Measurements from ENCODE around the gene BAZ1B.
"Not testable (repeated sequence)": the region's sequence is repeated elsewhere in the genome, so short reads cannot be mapped to it uniquely, and the experiment has no call there.

Gene BAZ1B

GRCh38 chr7:73526896-73527821 lies 5.1 kb upstream of the BAZ1B start:
- Mint-ChIP-seq H3K9me3 (no peaks in the 10 kb centered on the region), H3K4me1 (peaks cover 54% of the 10 kb centered on the region), H3K27ac (peak overlapping the region; percentile 93), H3K4me3 (peak overlapping the region; percentile 19), H3K36me3 (peaks cover 5% of the 10 kb centered on the region), H3K27me3 (no peaks in the 10 kb centered on the region)
- peak; percentile 43 for DNase-seq
- CTCF ChIA-PET = interaction anchor here (1.0 to 1.4 kb wide), 2 partner anchors 8 to 39 kb away, joined by 3 read pairs; no protein-coding TSS in a partner anchor

DNA sequence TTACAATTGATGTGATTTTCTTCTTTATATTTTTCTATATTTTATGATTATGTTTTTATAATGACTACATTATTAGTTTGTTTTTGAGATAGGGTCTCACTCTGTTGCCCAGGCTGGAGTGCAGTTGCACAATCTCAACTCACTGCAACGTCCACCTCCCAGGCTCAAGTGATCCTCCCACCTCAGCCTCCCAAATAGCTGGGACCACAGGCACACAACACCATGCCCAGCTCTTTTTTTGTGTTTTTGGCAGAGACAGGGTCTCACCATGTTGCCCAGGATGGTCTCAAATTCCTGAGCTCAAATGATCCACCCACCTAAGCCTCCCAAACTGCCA lies 4.0 kb upstream of the BAZ1B start:
- H3K36me3 Mint-ChIP-seq, H3K27ac Mint-ChIP-seq, DNase-seq, CTCF ChIA-PET, H3K9me3 Mint-ChIP-seq, H3K27me3 Mint-ChIP-seq: not testable (repeated sequence)
- Mint-ChIP-seq H3K4me1 (peaks cover 54% of the 10 kb centered on the region), H3K4me3 (peak overlapping the region; percentile 66)

DNA sequence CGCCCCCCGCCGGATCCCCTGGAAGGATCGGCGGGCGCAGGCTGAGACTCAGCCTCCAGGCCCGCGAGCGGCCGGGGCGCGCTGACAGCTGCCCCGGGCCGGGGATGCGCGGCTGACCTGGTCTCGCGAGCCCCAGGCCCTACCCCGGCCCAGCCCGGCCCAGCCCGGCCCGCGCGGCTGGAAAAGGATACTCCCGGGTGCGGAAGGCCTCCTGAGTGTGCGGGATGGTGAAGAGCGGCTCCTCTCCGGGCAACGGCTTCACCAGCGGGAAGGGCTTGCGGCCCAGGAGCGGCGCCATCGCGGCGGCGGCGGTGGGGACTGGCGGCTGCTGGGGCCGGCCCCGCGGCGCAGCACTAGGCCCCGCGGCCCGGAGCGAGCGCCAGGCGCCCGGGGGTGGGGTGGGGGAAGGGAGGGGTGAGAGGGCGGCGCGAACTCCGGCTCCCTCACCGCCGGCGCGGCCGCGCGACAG lies 423 bp downstream of the BAZ1B start:
- H3K4me1 Mint-ChIP-seq = peaks cover 69% of the 10 kb centered on the region
- no peaks in the 10 kb centered on the region for H3K27me3 Mint-ChIP-seq
- no peak for DNase-seq
- H3K36me3 Mint-ChIP-seq = peaks cover 33% of the 10 kb centered on the region
- CTCF ChIA-PET = interaction anchor here (1.1 kb wide), 1 partner anchor 45 kb away, joined by 4 read pairs; no protein-coding TSS in a partner anchor
- H3K4me3 Mint-ChIP-seq = peak overlapping the region; percentile 79
- peak overlapping the region; percentile 65 for H3K27ac Mint-ChIP-seq
- H3K9me3 Mint-ChIP-seq = no peaks in the 10 kb centered on the region

DNA sequence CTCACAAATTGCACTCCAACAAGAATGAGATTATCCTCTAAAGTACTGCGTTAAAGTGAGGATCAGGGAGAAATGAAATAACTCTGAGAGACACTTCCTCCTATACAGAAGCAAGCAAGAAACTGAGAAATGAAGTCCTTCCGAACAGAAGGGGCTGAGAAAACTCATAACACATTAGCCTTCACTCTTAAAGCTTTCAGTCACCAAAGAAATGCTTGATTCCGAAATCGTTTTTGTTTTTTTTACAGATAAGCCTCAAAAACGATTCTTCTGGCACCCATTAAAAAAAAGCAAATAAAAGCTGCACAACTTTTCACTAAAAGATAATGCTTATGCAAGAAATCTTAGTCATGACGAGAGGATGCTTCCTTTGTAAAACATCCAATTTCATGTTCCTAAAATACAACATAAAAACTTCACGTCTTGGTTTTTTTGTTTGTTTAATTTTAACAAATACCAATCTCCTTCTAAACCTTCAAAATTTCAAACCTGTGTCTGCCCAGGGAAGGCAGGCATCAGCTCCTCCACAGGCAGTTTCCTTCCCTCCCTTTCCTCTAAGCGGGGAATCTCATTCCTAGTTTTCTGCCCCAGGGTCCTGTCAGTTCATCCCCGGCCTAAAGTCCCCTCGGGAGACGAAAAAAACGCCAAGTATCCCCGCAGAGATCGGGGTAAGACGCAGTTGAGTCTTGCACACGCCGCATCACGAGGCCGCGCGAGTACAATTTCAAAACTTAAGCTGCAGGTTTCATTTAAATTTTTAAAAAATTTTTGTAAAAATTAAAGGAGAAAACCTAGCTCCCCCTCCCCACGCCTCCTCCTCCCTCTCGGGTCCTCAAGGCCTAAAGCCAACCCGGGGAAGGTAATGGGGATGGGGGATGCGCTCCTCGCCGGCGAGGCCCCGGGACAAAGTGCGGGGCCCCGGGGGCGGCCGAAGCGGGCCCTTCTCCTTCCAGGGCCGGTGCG lies 1.1 kb downstream of the BAZ1B start:
- CTCF ChIA-PET = interaction anchor here (0.6 to 1.1 kb wide), 3 partner anchors 13 to 214 kb away, joined by 3 to 4 read pairs (median 3); no protein-coding TSS in a partner anchor
- Mint-ChIP-seq H3K27me3 (no peaks in the 10 kb centered on the region), H3K4me3 (peak overlapping the region; percentile 98), H3K9me3 (no peaks in the 10 kb centered on the region), H3K4me1 (peaks cover 63% of the 10 kb centered on the region), H3K27ac (peak overlapping the region; percentile 96), H3K36me3 (peaks cover 33% of the 10 kb centered on the region)
- DNase-seq = peak; percentile 28

DNA sequence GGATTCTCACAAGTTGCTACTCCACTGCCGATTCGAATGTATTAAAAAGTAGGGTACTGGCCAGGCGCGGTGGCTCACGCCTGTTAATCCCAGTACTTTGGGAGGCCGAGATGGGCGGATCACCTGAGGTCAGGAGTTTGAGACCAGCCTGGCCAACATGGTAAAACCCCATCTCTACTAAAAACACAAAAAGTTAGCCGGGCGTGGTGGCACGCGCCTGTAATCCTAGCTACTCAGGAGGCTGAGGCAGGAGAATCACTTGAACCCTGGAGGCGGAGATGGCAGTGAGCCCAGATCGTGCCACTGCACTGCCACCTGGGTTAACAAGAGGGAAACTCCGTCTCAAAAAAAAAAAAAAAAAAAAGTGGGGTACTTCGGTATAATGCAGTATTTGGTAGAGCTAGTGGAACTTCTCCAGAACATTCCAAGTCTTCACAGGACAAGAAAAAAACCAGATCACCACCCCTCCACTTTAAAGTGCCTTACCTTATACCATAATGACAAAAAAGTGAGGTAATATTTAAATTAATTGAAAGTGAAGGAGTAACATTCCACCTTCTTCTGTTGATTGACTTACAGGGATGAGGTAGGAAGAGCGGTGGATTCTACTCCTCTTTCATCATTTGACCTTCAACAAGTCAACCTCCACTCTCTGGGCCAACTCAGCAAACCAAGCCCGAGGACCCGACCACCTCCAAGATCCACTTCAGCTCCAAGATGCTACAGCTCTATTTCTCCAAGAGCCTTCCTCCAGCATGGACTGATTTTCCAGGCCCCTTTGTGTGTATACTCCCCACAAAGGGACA lies 2.0 kb downstream of the BAZ1B start:
- peaks cover 38% of the 10 kb centered on the region for H3K36me3 Mint-ChIP-seq
- peak overlapping the region; percentile 96 for H3K27ac Mint-ChIP-seq
- CTCF ChIA-PET = interaction anchor here (0.6 to 1.5 kb wide), 5 partner anchors 10 to 214 kb away, joined by 3 to 5 read pairs (median 3); no protein-coding TSS in a partner anchor
- peaks cover 57% of the 10 kb centered on the region for H3K4me1 Mint-ChIP-seq
- H3K27me3 Mint-ChIP-seq = no peaks in the 10 kb centered on the region
- DNase-seq = peak; percentile 47
- H3K9me3 Mint-ChIP-seq = no peaks in the 10 kb centered on the region
- peak overlapping the region; percentile 98 for H3K4me3 Mint-ChIP-seq

DNA sequence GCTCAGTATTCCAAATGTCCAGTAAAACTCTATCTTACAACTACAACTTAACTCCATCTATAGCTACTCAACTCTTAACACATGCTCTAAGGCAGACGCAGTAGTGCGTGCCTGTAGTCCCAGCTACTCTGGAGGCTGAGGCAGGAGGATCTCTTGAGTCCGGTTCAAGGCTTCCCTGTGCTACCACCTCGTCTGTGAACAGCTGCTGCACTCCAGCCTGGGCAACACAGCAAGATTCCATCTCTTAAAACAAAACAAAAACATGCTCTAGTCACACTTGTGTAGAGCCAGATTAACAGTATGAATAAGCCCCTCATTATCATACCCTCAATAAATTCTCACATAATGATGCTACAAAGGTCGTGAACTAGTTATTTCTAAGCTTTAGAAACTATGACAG lies 3.6 kb downstream of the BAZ1B start:
- peaks cover 45% of the 10 kb centered on the region for H3K36me3 Mint-ChIP-seq
- peaks cover 50% of the 10 kb centered on the region for H3K4me1 Mint-ChIP-seq
- no peaks in the 10 kb centered on the region for H3K27me3 Mint-ChIP-seq
- peak overlapping the region; percentile 96 for H3K27ac Mint-ChIP-seq
- CTCF ChIA-PET = interaction anchor here (0.6 to 1.2 kb wide), 3 partner anchors 9 to 67 kb away, joined by 3 to 4 read pairs (median 3); no protein-coding TSS in a partner anchor
- peak overlapping the region; percentile 98 for H3K4me3 Mint-ChIP-seq
- no peak for DNase-seq
- H3K9me3 Mint-ChIP-seq = no peaks in the 10 kb centered on the region

DNA sequence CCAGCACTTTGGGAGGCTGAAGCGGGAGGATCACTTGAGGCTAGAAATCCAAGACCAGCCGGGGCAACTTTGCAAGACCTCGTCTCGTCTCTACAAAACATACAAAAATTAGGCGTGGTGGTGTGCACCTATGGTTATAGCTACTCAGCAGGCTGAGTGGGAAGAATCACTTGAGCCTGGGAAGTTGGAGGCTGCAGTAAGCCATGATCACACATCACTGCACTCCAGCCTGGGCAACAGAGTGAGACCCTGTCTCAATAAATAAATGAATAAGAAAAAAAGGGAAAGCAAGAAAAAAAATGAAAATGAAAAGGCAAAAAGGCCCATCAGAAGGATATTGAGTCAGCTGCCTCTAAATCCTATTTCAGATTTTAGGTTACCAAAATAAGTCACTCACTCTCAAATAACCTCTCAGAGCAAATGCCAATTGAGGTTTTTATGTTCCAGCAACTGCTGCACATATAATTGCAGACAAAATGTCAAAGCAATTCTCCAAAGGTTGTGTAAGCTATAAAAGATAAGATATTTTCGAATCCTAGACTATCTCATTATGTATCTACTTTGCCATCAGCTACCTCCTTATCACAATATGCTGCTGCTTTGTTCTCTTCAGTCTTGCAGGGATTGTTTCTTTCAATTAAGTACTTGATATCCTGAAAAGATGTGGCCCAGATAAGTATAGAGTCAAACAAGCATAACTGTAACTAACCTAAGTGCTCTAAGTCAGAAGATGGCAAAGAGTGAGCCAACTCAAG lies 4.7 kb downstream of the BAZ1B start:
- H3K4me3 Mint-ChIP-seq = no peak overlapping the region
- CTCF ChIA-PET = interaction anchor here (1.2 kb wide), 1 partner anchor 66 kb away, joined by 4 read pairs; no protein-coding TSS in a partner anchor
- H3K36me3 Mint-ChIP-seq = peaks cover 46% of the 10 kb centered on the region
- H3K9me3 Mint-ChIP-seq = no peaks in the 10 kb centered on the region
- no peak for DNase-seq
- H3K27ac Mint-ChIP-seq = no peak overlapping the region
- H3K4me1 Mint-ChIP-seq = peaks cover 48% of the 10 kb centered on the region
- H3K27me3 Mint-ChIP-seq = no peaks in the 10 kb centered on the region

DNA sequence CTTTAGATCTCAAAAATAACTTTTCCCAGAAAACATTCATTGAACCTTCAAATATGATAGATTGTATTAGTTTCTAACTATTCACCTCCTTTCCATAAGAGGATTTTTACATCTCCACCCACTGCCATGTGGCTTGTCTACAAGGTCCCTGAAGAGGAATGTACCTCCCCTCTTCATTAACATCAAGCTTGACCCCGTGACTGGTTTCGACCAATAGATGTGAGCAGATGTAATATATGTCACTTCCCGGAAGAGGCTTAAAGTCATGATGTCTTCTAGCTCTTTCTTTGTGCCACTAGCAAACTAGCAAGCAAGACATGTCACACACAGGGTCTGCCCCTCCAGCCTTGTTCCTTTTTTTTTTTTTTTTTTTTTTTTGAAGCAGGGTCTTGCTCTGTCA lies 6.9 kb downstream of the BAZ1B start:
- peaks cover 42% of the 10 kb centered on the region for H3K4me1 Mint-ChIP-seq
- no peak overlapping the region for H3K4me3 Mint-ChIP-seq
- no peak overlapping the region for H3K27ac Mint-ChIP-seq
- CTCF ChIA-PET = no interaction called here
- DNase-seq = no peak
- H3K36me3 Mint-ChIP-seq = peaks cover 48% of the 10 kb centered on the region
- no peaks in the 10 kb centered on the region for H3K9me3 Mint-ChIP-seq
- no peaks in the 10 kb centered on the region for H3K27me3 Mint-ChIP-seq

DNA sequence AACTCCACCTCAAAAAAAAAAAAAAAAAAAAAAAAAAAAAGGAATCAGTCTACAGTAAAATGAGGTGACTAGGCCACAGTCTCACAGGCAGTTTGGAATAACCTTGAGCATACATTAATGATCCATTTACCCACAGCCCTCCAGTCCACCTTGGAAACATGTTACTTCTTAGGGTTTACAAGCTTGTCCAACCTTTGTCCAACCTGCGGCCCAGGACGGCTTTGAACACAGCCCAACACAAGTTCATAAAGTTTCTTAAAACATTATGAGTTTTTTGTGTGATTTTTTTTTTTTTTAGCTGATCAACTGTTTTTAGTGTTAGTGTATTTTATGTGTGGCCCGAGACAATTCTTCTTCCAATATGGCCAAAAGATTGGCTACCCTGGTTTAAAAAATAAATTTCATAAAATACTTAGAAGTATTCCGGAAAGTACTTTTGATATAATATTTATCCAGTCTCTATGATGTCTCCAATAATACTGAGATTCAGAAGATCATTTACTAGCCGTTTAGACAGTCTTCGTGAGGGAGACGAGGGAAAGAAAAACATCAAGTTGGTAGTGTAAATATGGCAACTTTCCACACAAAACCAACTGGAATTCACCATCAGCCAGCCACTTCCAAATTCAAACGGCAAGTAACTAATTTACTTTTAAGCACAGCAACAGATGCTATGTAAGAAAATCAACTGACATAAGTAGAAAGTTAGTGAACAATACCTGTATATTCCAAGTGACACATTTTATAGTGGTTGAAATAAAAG lies 9.9 kb downstream of the BAZ1B start:
- H3K4me3 Mint-ChIP-seq = no peak overlapping the region
- no peaks in the 10 kb centered on the region for H3K27me3 Mint-ChIP-seq
- CTCF ChIA-PET = interaction anchor here (0.6 kb wide), 1 partner anchor 176 kb away, joined by 4 read pairs; no protein-coding TSS in a partner anchor
- H3K27ac Mint-ChIP-seq = no peak overlapping the region
- peaks cover 43% of the 10 kb centered on the region for H3K36me3 Mint-ChIP-seq
- no peaks in the 10 kb centered on the region for H3K9me3 Mint-ChIP-seq
- H3K4me1 Mint-ChIP-seq = peaks cover 18% of the 10 kb centered on the region
- no peak for DNase-seq

- no peak for DNase-seq
- Mint-ChIP-seq H3K9me3 (no peaks in the 10 kb centered on the region), H3K4me1 (peaks cover 10% of the 10 kb centered on the region), H3K4me3 (no peak overlapping the region), H3K27me3 (no peaks in the 10 kb centered on the region), H3K36me3 (peaks cover 52% of the 10 kb centered on the region), H3K27ac (no peak overlapping the region)
- CTCF ChIA-PET = interaction anchor here (0.7 to 1.2 kb wide), 2 partner anchors 10 to 187 kb away, joined by 3 to 5 read pairs; no protein-coding TSS in a partner anchor
These were observed 12.6 kb downstream of the BAZ1B start for GRCh38 chr7:73509463-73509862.

DNA sequence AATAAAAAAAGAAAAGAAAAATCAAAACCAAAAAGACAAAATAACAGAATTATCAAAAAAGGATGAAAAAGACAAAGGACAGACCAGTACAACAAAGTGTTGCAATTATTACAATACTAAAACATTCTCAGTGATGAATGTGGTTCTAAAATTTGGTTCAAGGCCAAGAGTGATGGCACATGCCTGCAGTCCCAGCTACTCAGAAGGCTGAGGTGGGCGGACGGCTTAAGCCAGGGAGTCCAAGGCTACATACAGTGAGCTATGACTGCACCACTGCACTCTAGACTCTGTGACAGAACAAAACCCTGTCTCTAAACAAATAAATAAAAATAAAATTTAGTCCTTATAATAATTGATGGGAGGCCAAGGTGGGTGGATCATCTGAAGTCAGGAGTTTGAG lies 14.5 kb downstream of the BAZ1B start:
- CTCF ChIA-PET = no interaction called here
- H3K4me3 Mint-ChIP-seq = no peak overlapping the region
- H3K36me3 Mint-ChIP-seq = peaks cover 59% of the 10 kb centered on the region
- no peaks in the 10 kb centered on the region for H3K9me3 Mint-ChIP-seq
- peaks cover 4% of the 10 kb centered on the region for H3K4me1 Mint-ChIP-seq
- no peak for DNase-seq
- H3K27ac Mint-ChIP-seq = no peak overlapping the region
- no peaks in the 10 kb centered on the region for H3K27me3 Mint-ChIP-seq

GRCh38 chr7:73504920-73505319 lies 17.2 kb downstream of the BAZ1B start:
- CTCF ChIA-PET = interaction anchor here (0.6 to 0.9 kb wide), 2 partner anchors 113 to 220 kb away, joined by 3 read pairs; no protein-coding TSS in a partner anchor
- DNase-seq = no peak
- Mint-ChIP-seq H3K4me1 (no peaks in the 10 kb centered on the region), H3K9me3 (no peaks in the 10 kb centered on the region), H3K4me3 (no peak overlapping the region), H3K27ac (no peak overlapping the region), H3K27me3 (no peaks in the 10 kb centered on the region), H3K36me3 (peaks cover 56% of the 10 kb centered on the region)
